GM18909 (cell line): ENCODE data around the gene KPNA2.
"Not testable (repeated sequence)": the region's sequence is repeated elsewhere in the genome, so short reads cannot be mapped to it uniquely, and the experiment has no call there.

ENCODE experiments used
- ATAC-seq: cut with Tn5 transposase; IDR thresholded peaks from one replicate; pipeline ENCODE4 v1.9.1; 2021; ENCODE audit warnings: mild to moderate bottlenecking; ENCODE audit not compliant: unreplicated experiment, poor library complexity

Gene KPNA2

DNA sequence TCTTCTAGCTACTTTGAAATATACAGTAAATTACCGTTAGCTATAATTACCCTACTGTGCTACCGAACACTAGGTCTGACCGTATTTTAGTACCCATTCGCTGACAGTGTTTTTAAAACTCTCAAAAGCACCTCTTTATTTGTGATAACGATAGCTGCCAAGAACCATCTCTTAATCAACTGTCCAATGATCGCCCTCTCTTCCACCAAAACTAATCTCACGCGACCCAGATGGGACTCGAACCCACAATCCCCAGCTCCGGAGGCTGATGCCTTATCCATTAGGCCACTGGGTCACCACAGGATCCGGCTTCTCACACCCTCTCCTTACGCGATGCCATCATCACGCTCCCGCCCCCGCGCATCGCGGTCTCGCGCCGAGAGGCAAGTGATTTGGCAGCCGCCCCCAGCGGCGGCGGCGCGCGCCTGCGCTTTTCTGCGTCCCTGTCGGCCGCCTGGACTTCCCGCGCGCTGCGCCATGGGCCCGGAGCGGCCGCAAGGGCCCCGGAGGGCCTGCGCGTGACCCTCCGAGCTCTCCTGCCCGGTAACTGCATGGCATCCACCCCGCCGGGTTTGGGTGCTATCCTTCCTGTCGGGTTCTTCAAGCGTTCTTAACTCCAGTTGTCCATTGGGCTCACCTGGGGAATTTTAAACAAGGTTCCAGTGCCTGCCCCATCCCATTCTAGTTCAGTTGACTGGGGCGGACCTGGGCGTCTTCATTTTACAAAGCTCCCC lies 15.7 kb upstream of the KPNA2 start:
- ATAC-seq = peak; percentile 92

DNA sequence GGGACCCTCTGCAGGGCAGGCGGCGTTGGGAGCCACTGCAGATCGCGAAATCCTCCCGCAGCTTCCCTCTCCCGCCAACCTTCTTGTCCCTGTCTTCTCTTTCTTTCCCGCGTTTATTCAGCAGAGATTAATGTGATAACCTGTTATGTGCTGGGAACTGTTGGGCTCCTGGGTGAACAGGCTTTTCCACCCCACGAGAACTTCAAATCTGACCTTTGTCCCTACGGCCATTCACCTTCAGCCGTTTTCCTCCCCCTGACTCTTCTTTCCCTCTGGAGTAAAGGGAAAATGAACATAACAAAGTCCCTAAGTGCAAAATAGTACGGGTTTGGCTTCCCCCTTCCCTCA lies 15.2 kb upstream of the KPNA2 start:
- ATAC-seq = no peak

DNA sequence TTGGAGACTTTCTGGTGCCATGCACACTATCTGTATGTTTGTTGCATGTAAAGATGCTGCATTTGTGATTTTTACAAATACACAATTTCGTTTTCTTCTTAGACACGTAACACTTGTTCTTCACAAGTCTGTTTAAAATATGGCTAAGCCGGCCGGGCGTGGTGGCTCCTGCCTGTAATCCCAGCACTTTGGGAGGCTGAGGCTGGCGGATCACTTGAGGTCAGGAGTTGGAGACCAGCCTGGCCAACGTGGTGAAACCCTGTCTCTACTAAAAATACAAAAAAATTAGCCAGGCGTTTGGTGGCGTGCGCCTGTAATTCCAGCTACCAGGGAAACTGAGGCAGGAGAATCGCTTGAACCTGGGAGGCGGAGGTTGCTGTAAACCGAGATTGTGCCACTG lies 14.7 kb upstream of the KPNA2 start:
- ATAC-seq = not testable (repeated sequence)

DNA sequence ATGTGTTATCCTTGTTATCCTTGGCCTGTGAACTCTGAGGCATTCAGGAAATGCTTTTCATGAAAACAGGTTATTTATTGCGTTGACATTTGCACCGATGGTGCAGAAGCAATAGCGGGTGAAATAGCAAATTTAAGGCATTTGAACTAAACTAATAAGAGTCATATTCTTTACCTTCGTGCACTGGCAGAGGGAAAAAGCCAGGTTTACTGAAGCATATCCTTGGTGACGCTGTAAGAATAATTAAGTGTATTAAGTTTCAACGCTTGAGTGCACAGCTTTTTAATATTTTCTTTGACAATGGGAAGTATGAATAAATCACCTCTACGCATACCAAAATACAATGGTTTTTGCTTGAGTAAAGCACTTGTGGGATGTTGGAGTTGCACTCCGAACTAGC lies 13.6 kb upstream of the KPNA2 start:
- no peak for ATAC-seq

DNA sequence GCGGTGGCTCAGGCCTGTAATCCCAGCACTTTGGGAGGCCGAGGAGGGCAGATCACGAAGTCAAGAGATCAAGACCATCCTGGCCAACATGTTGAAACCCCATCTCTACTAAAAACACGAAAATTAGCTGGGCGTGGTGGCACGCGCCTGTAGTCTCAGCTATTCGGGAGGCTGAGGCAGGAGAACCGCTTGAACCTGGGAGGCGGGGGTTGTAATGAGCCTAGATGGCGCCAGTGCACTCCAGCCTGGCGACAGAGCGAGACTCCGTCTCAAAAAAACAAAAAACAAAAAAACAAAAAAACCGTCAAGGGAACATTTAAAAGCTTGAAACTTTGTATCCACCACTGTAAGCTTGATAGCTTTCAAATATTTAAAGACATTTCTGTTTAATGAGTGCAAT lies 13.0 kb upstream of the KPNA2 start:
- ATAC-seq = not testable (repeated sequence)

DNA sequence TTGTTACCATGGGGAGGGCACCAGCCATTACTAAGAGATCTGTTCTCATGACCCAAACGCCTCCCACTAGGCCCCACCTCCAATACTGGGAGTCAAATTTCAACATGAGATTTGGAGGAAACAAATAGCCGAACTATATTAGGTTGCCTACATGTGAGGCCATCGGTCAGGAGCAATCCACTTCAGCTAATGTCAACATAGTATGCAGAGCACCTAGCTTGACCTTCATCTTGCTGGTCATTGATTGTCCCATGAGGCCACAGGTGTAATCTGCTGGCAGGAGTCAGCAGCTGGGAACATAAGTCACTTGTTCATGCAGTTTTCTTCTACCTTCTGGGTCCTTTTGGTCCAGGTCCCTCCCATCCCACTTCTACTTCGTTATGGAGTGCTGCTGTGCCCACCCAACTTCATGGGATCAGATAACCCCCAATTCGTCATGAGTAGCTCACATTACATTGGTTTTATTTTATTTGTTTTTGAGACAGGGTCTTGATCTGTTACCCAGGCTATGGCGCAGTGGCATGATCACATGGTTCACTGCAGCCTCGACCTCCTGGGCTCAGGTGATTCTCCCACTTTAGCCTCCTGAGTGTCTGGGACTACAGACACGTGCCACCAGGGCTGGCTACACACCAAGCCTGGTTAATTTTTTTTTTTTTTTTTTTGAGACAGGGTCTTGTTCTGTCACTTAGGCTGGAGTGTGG lies 5.9 kb upstream of the KPNA2 start:
- ATAC-seq = no peak

DNA sequence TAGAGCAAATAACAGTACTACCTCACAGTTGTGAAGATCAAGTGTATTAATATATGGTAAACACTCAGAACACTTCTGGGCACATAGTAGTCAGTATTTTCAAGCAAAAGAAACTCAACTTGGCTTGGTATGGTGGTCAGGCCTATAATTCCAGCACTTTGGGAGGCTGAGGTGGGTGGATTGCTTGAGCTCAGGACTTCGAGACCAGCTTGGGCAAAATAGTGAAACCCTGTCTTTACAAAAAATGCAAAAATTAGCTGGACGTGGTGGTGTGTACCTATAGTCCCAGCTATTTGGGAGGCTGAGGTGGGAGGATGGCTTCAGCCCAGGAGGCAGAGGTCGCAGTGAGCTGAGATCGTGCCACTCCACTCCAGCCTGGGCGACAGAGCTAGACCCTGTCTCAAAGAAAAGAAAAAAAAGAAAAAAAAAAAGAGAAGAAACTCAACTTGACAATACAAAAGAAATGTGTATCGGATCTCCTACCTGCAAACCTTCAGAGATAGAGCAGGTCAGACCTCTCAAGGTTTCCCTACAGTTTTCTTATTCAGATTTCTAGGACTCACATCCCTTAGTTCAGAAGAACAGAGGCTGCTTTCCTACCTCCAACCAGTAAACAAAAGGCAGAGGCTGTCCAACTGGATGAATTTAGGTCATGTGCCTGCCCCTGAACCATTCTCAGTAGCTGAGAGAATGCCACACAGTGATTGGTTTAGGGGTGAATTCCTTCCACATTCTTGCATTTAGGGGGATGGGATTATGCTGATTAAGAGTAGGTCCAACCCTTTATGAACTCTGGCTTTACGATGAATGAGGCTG lies 1.7 kb upstream of the KPNA2 start:
- no peak for ATAC-seq

DNA sequence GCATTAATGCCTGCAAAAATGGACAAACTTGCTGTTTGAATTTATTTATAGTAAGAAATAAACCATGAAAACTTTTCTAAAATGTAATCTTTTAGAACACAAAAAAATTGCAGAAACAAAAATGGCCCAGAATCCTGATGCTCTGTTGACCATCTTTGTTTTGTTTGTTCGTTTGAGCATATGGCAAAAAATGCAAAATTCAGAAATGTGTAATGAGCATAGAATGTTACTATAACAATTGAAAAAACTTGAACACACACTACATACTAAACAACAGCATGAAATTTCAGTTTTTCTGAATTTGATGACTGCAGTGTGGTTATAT lies 1.1 kb upstream of the KPNA2 start:
- ATAC-seq = no peak

DNA sequence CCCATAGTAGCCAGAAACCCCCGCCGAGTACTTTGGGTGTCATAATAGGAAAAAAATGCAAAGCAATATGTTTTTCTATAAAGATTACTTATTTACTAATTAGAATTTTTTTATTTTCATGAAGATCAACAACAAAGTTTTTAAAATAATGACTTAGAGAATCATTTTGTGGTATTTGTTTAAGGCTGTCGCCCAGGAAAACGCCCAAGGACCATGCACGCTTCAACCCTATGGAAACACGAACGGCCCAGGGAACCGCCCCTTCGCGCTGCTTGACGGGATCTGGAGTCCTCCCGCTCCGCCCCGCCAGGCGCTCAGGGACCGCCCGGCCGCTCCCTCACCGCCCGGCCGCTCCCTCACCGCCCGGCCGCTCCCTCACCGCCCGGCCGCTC lies 408 bp upstream of the KPNA2 start:
- ATAC-seq = peak; percentile 84

DNA sequence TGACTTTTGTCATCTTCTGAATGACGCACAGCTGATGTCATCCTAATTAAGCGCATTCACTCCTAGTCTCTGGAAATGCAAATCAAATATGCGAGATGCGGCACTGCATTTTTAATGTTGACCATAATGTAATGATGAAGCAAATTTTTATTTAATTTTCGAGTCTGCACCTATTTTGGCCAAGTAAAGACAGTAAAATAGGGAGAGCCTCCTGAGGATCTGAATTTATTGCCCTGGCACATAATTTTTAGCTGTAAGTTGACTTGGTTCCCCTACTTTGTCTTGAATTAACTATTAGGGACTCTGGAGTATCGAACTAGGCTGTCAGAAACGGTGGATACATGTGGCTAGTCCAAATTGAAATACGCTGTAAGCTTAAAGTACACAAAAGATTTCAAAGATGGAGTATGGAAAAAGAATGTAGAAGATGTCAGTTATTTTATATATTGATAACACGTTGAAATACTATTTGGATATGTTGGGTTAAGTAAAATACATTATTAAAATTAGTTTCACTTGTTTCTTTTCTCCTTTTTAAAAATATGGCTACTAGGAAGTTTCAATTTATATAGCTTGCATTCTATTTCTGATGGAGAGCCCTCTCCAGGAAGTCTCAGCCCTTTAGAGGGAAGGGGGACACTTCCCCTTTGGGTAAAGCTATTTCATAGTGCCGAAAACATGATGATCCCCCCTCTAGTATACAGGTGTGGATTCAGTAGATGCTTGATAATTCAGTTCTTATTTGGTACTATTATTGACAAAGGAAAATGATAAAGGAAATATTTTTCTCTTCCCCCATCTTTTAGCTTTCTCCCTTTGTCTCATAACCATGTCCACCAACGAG lies 991 bp downstream of the KPNA2 start:
- ATAC-seq = no peak

DNA sequence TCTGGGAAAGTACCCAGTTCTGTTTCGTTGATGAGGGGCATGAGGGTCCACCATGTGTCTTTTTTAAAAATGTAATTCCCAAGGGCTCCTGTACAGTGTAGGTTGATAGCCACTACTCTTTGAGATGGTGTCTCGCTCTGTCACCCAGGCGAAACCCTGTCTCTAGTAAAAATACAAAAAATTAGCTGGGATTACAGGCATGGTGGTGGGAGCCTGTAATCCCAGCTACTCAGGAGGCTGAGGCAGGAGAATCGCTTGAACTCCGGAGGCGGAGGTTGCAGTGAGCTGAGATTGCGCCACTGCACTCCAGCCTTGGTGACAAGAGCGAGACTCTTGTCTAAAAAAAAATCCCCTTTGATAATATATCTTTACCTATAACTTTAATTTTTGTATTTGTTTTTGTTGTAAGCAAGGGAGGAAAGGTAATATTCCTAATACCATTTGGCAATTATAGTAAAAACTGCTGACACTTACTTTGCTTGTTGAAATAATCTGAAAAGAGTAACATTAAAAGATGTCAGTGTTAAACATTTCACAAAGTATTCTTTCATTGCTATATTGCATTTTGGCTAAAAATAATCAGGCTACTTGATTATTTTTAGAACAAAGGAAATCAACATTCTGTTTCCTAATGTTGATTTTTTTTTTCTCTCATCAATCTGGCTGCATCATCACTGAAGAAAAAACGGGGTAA lies 11.8 kb downstream of the KPNA2 start:
- no peak for ATAC-seq

DNA sequence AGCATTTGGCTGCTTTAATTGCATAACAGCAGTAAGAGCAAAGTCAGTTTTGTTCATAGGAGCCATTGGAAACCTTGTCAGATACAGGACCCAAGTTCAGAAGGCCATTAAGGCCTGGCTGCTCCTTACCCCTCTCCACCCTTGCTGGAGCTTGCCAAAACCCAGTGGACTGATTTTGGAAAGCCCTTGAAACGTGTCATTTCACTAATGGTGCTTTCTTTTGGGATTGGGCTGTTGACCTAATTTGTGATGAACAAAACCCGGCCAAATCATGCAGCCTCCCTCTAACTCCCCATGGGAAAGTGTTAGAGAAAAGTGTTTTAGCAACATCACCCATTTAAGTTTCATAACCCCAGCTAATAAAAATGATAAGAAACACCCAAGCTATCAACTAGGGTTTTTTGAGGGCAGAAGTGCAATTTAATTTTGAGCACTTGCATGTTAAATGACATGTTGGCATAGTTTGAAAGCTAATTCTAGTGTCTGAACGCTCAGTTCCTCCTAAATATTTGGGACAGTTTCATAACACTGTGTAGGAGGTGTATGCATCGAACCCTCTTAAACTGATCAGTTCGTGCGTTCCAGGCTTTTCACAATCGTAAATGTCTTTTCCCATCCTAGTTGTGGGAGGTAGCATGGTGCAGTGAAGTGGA lies 12.5 kb downstream of the KPNA2 start:
- not testable (repeated sequence) for ATAC-seq

DNA sequence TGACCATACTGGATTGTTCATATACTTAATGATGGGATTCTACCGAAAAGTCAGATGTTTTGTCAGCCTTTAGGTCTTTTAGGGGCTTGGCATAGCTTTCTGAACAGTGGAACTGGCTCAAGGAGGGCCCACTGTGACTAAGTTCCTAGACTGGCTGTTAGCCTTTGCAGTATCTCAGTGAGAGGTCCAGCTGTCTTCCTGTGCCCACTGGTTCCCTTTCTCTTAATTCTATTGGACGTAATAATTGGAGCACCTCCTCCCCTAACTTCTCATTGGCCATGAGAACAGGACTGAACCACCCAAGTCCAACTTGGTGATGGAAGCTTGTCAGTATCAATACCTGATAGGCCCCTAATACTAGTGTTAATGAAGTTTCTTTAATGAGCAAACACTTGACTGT lies 13.5 kb downstream of the KPNA2 start:
- no peak for ATAC-seq

DNA sequence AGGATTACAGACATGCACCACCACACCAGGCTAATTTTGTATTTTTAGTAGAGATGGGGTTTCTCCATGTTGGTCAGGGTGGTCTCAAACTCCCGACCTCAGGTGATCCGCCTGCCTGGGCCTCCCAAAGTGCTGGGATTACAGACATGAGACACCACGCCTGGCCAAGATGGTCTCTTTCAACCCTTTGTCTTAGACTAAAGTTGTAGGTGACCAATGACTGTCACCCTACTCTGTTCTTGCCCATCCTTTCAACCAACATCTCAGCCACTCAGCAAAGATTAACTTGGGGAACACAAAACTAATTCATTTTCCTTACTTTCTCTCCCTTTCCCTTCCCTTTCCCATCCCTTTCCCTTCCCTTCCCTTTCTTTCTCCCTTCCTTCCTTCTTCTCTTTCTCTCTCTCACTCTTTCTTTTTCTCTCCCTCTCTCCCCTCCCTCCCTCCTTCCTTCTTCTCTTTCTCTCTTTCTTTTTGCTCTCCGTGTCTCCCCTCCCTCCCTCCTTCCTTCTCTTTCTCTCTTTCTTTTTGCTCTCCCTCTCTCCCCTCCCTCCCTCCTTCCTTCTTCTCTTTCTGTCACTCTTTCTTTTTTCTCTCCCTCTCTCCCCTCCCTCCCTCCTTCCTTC lies 14.4 kb downstream of the KPNA2 start:
- not testable (repeated sequence) for ATAC-seq

DNA sequence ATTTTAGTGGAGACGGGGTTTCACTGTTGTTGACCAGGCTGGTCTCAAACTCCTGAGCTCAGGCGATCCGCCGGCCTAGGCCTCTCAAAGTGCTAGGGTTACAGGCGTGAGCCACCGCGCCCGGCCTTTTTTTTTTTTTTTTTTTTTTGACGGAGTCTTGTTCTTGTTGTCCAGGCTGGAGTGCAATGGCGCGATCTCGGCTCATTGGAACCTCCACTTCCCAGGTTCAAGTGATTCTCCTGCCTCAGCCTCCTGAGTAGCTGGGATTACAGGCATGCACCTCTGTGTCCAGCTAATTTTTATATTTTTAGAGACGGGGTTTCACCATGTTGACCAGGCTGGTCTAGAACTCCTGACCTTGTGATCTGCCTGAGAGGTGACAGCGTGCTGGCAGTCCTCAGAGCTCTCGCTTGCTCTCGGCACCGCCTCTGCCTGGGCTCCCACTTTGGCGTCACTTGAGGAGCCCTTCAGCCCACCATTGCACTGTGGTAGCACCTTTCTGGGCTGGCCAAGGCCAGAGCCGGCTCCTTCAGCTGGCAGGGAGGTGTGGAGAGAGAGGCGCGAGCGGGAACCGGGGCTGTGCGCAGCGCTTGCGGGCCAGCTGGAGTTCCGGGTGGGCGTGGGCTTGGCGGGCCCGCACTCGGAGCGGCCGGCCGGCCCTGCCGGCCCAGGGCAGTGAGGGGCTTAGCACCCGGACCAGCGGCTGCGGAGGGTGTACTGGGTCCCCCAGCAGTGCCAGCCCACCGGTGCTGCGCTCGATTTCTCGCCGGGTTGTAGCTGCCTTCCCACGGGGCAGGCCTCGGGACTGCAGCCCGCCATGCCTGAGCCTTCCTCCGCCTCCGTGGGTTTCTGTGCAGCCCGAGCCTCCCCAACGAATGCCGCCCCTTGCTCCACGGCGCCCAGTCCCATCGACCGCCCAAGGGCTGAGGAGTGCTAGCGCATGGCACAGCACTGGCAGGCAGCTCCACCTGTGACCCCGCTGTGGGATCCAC lies 16.1 kb downstream of the KPNA2 start:
- ATAC-seq = not testable (repeated sequence)

DNA sequence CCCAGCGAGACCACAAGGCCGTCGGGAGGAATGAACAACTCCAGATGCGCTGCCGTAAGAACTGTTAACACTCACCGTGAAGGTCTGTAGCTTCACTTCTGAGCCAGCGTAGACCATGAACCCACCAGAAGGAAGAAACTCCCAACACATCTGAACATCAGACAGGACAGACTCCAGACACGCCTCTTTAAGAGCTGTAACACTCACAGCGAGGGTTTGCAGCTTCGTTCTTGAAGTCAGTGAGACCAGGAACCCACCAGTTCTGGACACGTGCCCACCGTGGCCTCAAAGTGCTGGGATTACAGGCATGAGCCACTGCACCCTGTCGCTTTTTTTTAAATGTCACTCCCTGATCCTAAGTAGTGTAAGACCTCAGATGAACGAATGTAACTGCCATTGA lies 17.3 kb downstream of the KPNA2 start:
- no peak for ATAC-seq

DNA sequence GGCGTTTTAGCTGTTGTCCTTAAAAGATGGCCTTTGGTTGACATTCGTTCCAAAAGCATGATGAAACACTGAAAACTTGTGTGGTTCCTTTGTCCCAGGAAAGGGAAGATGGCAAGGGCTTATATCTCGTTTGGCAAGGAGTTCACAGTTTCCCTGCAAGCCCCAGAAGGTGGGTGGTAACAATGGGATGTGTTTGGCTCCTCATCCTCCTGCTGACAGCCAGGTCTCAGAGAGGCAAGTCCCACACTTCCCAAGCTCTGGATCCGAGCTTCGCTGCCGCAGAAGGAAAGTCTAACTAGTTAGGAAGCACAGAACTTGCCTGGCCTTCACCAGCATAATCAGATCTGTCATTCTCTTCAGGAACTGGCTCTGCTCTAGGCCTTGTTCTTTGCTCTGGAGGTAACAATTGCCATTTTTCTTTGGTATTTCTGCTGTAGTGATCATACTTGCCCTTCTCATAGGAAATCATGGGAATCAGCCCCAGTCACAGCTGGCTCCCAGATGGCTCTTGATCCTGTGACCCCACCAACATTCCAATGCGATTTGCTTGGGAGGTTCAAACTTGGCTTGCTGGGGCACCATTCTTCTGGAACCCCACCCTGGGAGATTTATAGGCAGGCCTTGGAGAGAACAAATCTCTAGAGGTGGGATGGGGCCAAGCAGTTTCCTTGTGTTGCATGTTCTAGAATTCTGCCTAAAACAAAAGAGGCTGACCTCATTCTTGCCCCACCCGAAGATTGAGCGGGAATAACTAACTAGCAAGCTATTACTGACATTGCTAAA lies 17.9 kb downstream of the KPNA2 start:
- ATAC-seq = no peak
